Erythroblast (primary cell): ENCODE results near the gene UNK.

ENCODE experiments used
- DNase-seq, 2 experiments: peaks; one replicate each; lab custom pipeline; 2025; lab: John Stamatoyannopoulos, UW
- GATA1 ChIP-seq: IDR thresholded peaks from 2 replicates; pipeline ENCODE4 v1.6.1; 2011; ENCODE audit warnings: low read depth, mild to moderate bottlenecking, control low read depth, low read length, moderate library complexity
- POLR2A ChIP-seq: IDR thresholded peaks from 2 replicates; pipeline ENCODE4 v1.6.1; 2011; ENCODE audit warnings: mild to moderate bottlenecking, low read length

The UNK gene, protein sequence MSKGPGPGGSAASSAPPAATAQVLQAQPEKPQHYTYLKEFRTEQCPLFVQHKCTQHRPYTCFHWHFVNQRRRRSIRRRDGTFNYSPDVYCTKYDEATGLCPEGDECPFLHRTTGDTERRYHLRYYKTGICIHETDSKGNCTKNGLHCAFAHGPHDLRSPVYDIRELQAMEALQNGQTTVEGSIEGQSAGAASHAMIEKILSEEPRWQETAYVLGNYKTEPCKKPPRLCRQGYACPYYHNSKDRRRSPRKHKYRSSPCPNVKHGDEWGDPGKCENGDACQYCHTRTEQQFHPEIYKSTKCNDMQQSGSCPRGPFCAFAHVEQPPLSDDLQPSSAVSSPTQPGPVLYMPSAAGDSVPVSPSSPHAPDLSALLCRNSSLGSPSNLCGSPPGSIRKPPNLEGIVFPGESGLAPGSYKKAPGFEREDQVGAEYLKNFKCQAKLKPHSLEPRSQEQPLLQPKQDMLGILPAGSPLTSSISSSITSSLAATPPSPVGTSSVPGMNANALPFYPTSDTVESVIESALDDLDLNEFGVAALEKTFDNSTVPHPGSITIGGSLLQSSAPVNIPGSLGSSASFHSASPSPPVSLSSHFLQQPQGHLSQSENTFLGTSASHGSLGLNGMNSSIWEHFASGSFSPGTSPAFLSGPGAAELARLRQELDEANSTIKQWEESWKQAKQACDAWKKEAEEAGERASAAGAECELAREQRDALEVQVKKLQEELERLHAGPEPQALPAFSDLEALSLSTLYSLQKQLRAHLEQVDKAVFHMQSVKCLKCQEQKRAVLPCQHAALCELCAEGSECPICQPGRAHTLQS

GRCh38 chr17:75784473-75785015, at the start of gene UNK:
UNK (plus strand) TSS chr17:75784806; CDS start chr17:75784881, 75 bp downstream.
- TF ChIP-seq POLR2A (peak; percentile 72), GATA1 (no peak)
- peak; percentile 99 for DNase-seq

DNA sequence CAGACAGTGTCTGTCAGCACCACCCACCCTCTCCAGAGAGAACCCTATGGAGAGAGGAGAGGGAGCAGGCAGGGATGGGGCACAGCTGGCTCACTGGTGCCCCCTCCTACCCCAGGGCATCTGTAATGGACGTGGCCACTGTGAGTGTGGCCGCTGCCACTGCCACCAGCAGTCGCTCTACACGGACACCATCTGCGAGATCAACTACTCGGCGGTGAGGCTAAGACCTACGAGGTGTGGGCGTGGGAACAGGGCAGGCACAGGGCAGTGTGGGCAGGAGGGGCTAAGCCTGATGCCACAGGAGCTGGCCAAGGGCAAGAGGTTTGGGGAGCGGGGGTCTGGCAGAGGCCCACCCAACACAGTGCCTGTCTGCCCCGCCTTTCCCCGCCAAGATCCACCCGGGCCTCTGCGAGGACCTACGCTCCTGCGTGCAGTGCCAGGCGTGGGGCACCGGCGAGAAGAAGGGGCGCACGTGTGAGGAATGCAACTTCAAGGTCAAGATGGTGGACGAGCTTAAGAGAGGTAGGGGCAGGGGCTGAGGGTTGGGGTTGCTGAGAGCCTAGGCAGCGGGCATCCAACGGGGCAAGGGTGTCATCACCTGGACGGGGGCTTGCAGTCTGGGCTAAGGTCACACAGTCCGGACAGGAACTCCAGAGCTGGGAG, 48.3 kb upstream of the UNK start:
- TF ChIP-seq GATA1 = no peak
- no peak for TF ChIP-seq POLR2A
- no peak for DNase-seq

GRCh38 chr17:75737133-75737962, 47.3 kb upstream of the UNK start:
- TF ChIP-seq GATA1 (no peak), POLR2A (no peak)
- DNase-seq = no peak

DNA sequence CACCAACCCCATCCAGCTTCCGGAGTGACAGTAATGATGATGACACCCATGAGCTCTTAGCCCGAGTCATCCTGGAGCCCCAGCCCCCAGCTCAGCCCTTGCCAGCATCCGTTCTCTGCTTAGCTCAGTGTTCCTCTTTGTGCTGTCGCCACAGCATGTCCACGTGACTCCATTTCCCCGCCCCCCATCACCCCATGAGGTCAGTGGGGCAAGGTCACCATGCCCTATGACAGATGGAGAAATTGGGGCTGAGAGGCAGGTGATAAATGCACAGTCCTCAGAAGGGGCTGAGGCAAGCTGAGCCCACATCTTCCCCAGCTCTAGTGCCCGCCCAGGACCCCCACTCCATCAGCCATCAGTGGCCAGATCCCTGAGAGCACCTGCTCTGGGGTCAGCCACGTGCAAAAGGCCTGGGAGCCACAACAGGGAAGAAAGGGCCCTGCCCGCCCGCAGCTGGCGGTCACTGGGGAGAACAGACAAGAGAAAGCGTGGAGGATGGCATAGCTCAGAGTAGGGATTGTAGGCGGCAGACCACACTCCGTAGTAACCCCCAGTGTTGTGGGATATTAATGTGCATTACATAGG, 46.3 kb upstream of the UNK start:
- TF ChIP-seq GATA1 = no peak
- DNase-seq = no peak

DNA sequence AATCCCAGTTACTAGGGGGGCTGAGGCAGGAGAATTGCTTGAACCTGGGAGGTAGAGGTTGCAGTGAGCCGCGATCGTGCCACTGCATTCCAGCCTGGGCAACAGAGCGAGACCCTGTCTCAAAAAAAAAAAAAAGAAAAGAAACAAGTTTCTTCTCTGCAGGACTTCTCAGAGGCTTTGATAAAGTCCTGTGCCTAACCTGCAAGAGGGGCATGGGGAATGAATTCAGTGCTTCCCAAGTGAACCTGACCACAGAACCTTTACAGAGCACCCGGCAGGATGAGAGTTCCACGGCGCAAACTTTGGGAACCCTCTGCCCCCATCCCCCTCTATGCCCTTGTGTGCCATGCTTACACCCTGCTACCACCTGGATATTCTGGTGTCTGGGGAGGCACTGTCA, 45.4 kb upstream of the UNK start:
- TF ChIP-seq GATA1 (no peak), POLR2A (no peak)
- no peak for DNase-seq

- no peak for DNase-seq
- no peak for TF ChIP-seq POLR2A
- TF ChIP-seq GATA1 = no peak
Observed at GRCh38 chr17:75739801-75740200, 44.8 kb upstream of the UNK start.

DNA sequence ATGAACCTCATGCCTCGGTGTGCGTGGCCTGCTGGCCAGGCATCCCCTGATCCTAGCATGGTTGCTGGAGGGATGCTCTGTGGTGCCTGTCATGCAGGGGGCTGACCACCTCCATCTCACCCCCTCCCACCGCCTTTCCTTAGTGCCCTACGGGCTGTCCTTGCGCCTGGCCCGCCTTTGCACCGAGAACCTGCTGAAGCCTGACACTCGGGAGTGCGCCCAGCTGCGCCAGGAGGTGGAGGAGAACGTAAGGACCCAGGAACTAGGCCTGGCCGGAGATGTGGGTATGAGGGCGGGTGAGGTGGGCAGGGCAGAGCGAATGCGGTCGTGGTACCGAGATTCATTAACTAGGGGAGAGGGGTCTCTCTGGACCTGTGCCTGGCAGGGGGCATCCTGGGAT, 44.4 kb upstream of the UNK start:
- DNase-seq = no peak

GRCh38 chr17:75740631-75741077, 44.0 kb upstream of the UNK start:
- no peak for DNase-seq
- TF ChIP-seq POLR2A (no peak), GATA1 (no peak)

More for the DNA sequence above, 44.4 kb upstream of the UNK start:
- TF ChIP-seq GATA1 = no peak
- TF ChIP-seq POLR2A = no peak

GRCh38 chr17:75742337-75742736, 42.3 kb upstream of the UNK start:
- TF ChIP-seq POLR2A = no peak
- TF ChIP-seq GATA1 = no peak
- DNase-seq = no peak

GRCh38 chr17:75743625-75744206, 40.9 kb upstream of the UNK start:
- no peak for DNase-seq
- TF ChIP-seq GATA1 = no peak
- no peak for TF ChIP-seq POLR2A

GRCh38 chr17:75748706-75749105, 35.9 kb upstream of the UNK start:
- no peak for DNase-seq
- TF ChIP-seq POLR2A (no peak), GATA1 (no peak)

DNA sequence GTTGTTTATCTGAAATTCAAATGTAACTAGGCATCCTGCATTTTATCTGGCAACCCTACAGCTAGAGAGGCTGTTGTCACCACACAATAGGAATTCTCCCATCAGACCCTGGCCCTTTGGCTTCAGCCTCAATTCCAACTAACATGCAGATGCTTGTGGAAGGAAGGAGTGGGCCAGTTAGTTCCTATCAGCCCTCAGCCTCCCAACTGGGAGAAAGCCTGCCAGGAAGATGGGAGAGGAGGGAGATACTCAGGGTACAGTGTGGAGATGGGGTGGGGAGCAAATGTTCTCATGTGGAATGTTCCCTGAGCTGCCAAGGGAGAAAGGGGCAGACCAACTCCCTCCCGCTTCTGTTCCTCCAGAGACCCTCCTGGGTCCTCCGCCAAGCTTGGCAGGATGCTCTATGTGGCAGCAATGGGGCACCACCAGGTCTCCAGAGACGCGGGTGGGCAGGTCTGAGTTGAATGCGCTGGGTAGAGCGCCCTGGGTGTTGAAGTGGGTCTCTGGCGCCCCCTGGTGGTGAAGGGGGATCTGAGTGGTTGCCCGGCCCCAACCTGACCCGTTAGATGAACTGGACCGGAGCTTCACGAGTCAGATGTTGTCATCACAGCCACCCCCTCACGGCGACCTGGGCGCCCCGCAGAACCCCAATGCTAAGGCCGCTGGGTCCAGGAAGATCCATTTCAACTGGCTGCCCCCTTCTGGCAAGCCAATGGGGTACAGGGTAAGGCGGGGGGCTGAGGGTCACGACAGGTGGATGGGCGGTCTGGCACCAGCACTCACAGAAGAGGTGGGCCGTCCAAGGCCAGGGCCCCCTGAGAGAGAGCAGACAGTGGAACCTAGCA, 34.8 kb upstream of the UNK start:
- peak; percentile 79 to 92 for DNase-seq
- no peak for TF ChIP-seq POLR2A
- TF ChIP-seq GATA1 = no peak
